ENCODE results near the gene RGMA.
A peak's percentile ranks its signal among the peaks of the same experiment; 100 is the strongest.

- TF ChIP-seq CTCF (conservative IDR thresholded peaks at IDR 0.05; ENCODE audit: low read length) (0 out of 2 replicates have a peak, but pooled peaks have one; percentile 15), EZH2phosphoT487 (IDR thresholded peaks at IDR 0.05; ENCODE audit: borderline replicate concordance, low read depth, low read length) (no peak)
Measured at GRCh38 chr15:93029214-93029835, 59.7 kb downstream of the RGMA start.

All from OCI-LY7 (cell line).